Choroid plexus epithelial cell (primary cell): Measurements from ENCODE around the gene NMNAT1.
A peak's percentile ranks its signal among the peaks of the same experiment; 100 is the strongest.

Experiments used
- DNase-seq: peaks from one replicate; pipeline ENCODE4 v3.0.0-alpha.2; 2010; ENCODE audit warnings: low read depth
- H3K4me3 ChIP-seq: 2 replicates; pipeline ENCODE4 v1.5.1; 2011; ENCODE audit warnings: low read depth, mild to moderate bottlenecking, control low read depth, low read length, moderate library complexity
- CTCF ChIP-seq: conservative IDR thresholded peaks from 2 replicates; pipeline ENCODE4 v1.5.1; 2011; ENCODE audit warnings: low read depth, mild to moderate bottlenecking, control low read depth, inconsistent platforms, low read length, moderate library complexity

Gene NMNAT1

GRCh38 chr1:9942939-9943788 lies at the start of gene NMNAT1, which contains the start of gene LZIC:
TSS of gene NMNAT1 (plus strand) at chr1:9943475. CDS start at chr1:9972074, 28,599 bp downstream.
TSS of gene LZIC (minus strand) at chr1:9943391. CDS start at chr1:9936619, 6,772 bp downstream.
- DNase-seq, result peak; percentile 96
- H3K4me3 ChIP-seq, result peak within 1 kb of the TSS; percentile 85
- no peak for TF ChIP-seq CTCF

GRCh38 chr1:9894115-9894514 lies 49.2 kb upstream of the NMNAT1 start:
- no peak for TF ChIP-seq CTCF
- no peak overlapping the region for H3K4me3 ChIP-seq
- DNase-seq, result no peak

GRCh38 chr1:9900142-9901043 lies 42.9 kb upstream of the NMNAT1 start:
- no peak for DNase-seq
- H3K4me3 ChIP-seq, result no peak overlapping the region
- TF ChIP-seq CTCF, result no peak

- no peak for TF ChIP-seq CTCF
- H3K4me3 ChIP-seq, result no peak overlapping the region
- no peak for DNase-seq
Measured at GRCh38 chr1:9901148-9902059, 41.9 kb upstream of the NMNAT1 start.

- no peak overlapping the region for H3K4me3 ChIP-seq
- DNase-seq, result no peak
- no peak for TF ChIP-seq CTCF
Measured at GRCh38 chr1:9902060-9902452, 41.2 kb upstream of the NMNAT1 start.

- no peak for DNase-seq
- no peak for TF ChIP-seq CTCF
- no peak overlapping the region for H3K4me3 ChIP-seq
Measured at GRCh38 chr1:9903801-9904527, 39.3 kb upstream of the NMNAT1 start.
